HFFc6 (cell line): Measurements from ENCODE around the gene SLC22A5. TPM values are rescaled to one million over a fixed set of nuclear protein-coding genes. Genes with fewer than 3 reads are reported as not detected.
A peak's percentile ranks its signal among the peaks of the same experiment; 100 is the strongest.

Experiments used
- DNase-seq: peaks from one replicate; pipeline ENCODE4 v3.0.0-alpha.2; 2018
- H3K27ac Mint-ChIP-seq: 2 replicates; pipeline ENCODE4 v1.8.0; 2020; ENCODE audit warnings: mild to moderate bottlenecking, mixed read lengths
- H3K27me3 Mint-ChIP-seq: 2 replicates; pipeline ENCODE4 v1.8.0; 2021; ENCODE audit warnings: mild to moderate bottlenecking, moderate library complexity, mixed read lengths; ENCODE audit not compliant: insufficient read depth
- H3K36me3 Mint-ChIP-seq: 2 replicates; pipeline ENCODE4 v1.8.0; 2021; ENCODE audit warnings: low read depth, mixed read lengths
- H3K4me1 Mint-ChIP-seq: 2 replicates; pipeline ENCODE4 v1.8.0; 2020; ENCODE audit warnings: low read depth, mixed read lengths
- H3K4me3 Mint-ChIP-seq: 2 replicates; pipeline ENCODE4 v1.8.0; 2020; ENCODE audit warnings: mild to moderate bottlenecking, moderate library complexity, mixed read lengths
- H3K9me3 Mint-ChIP-seq: 2 replicates; pipeline ENCODE4 v1.8.0; 2020; ENCODE audit warnings: mild to moderate bottlenecking, mixed read lengths
- total RNA-seq, 6 experiments: library from RNA; stranded (reverse); fragmentation: NEBNext Ultra II Directional; extraction: Animal tissue kit (Norgen Biotek cat#: 25700); gene quantifications; 2 replicates in 1 of 6; 3 replicates in 5 of 6; pipeline ENCODE4 v1.2.3, GENCODE V29; 2021
- TF ChIP-seq, protein P1 (sequence below): fragments of 200-600 bp; sonication (generic); IDR thresholded peaks from 2 replicates; pipeline ENCODE4 v1.5.0; 2021; ENCODE audit warnings: antibody characterized with exemption, mild to moderate bottlenecking

Gene SLC22A5
- total RNA-seq, 6 experiments from 2014 or later: 3.8 to 5.6 (median 4.9) TPM

DNA sequence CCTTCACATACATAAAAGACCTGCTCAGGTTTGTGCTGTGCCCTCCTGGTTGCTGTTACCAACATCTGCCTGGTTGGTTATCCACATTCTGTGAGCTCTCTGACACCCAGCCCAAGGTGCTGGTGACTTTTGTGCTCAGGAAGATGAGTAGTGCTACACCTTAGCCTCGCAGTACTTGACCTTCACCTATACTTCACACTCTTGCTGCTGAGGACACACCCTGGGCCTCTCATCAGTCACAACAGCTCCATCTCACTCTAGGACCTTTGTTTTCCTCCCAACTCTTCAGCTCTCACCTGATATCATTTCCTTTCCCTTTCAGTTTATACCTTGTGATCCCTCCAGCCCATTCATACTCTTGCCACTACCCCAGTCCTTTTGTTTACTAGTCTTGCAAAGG, 10.7 kb upstream of the SLC22A5 start:
- Mint-ChIP-seq H3K9me3 (no peaks in the 10 kb centered on the region), H3K4me1 (peaks cover 12% of the 10 kb centered on the region), H3K36me3 (no peaks in the 10 kb centered on the region), H3K27ac (no peak overlapping the region), H3K27me3 (no peaks in the 10 kb centered on the region), H3K4me3 (no peak overlapping the region)
- no peak for DNase-seq
- TF ChIP-seq, protein P1, sequence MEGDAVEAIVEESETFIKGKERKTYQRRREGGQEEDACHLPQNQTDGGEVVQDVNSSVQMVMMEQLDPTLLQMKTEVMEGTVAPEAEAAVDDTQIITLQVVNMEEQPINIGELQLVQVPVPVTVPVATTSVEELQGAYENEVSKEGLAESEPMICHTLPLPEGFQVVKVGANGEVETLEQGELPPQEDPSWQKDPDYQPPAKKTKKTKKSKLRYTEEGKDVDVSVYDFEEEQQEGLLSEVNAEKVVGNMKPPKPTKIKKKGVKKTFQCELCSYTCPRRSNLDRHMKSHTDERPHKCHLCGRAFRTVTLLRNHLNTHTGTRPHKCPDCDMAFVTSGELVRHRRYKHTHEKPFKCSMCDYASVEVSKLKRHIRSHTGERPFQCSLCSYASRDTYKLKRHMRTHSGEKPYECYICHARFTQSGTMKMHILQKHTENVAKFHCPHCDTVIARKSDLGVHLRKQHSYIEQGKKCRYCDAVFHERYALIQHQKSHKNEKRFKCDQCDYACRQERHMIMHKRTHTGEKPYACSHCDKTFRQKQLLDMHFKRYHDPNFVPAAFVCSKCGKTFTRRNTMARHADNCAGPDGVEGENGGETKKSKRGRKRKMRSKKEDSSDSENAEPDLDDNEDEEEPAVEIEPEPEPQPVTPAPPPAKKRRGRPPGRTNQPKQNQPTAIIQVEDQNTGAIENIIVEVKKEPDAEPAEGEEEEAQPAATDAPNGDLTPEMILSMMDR: no peak

DNA sequence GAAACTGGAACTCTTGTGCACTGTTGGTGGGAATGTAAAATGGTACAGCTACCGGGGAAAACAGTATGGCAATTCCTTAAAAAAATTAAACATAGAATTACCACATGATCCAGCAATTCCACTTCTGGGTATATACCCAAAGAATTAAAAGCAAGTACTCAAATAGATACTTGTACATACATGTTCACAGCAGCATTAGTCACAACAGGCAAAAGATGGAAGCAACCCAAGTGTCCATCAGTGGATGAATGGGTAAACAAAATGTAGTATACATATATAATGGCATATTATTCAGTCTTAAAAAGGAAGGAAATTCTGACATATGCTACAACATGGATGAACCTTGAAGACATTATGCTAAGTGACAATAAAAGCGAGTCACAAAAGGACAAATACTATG, 7.4 kb upstream of the SLC22A5 start:
- H3K27me3 Mint-ChIP-seq: no peaks in the 10 kb centered on the region
- H3K9me3 Mint-ChIP-seq: no peaks in the 10 kb centered on the region
- H3K27ac Mint-ChIP-seq: no peak overlapping the region
- no peak overlapping the region for H3K4me3 Mint-ChIP-seq
- DNase-seq: no peak
- H3K36me3 Mint-ChIP-seq: no peaks in the 10 kb centered on the region
- H3K4me1 Mint-ChIP-seq: peaks cover 33% of the 10 kb centered on the region
- TF ChIP-seq, protein P1: no peak

DNA sequence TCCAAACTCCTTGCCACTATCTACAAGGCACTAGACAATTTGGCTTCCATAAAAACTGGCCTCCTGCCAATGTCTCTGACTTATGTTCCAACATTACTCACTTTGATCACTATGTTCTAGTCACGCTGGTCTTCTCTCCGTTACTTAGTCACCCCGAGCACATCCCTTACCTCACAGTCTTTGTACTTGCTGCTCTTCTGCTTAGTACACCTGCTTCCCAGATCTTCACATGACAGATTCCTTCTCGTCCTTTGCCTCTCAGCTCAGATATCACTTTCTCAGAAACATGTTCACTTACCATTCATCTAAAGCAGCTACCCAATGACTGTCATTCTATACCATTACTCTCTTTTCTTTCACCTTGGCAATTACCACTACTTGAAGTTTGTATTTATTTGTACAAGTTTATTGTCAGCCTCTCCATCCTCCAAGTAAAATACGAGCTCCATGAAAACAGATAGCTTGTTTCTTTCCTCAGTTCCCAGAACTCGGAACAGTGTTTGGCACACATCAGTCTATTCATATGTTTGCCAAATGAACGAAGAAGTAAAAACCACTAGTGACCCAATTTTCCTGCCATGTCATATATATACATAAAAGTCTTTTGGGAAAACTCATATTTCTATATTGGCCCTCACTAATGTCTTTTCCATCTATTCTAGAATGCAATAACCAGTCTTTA, 5.9 kb upstream of the SLC22A5 start:
- Mint-ChIP-seq H3K4me3 (no peak overlapping the region), H3K36me3 (no peaks in the 10 kb centered on the region), H3K4me1 (peaks cover 33% of the 10 kb centered on the region), H3K27ac (peak overlapping the region; percentile 14), H3K9me3 (no peaks in the 10 kb centered on the region), H3K27me3 (no peaks in the 10 kb centered on the region)
- peak; percentile 93 for DNase-seq
- TF ChIP-seq, protein P1: no peak

DNA sequence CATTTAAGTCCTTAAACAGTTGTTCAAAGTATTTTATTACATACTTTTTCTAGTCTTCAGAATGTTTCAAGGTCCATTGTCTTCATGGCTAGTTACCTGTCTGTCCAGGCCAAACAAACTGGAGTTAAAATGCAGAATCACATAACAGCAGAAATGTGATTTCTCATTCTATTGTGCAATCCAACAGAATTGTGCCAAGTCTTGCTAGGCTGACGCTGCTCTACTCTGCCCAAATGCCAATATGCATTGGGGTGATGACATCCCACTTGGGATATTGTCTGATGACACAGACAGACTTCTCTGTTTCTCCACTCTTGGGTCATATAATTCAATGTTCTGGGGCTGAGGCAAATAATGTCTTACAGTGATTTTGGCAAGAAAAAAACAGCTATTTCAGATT, 5.2 kb upstream of the SLC22A5 start:
- TF ChIP-seq, protein P1: no peak
- peak overlapping the region; percentile 81 for H3K27ac Mint-ChIP-seq
- H3K4me1 Mint-ChIP-seq: peaks cover 39% of the 10 kb centered on the region
- peak overlapping the region; percentile 53 for H3K4me3 Mint-ChIP-seq
- no peaks in the 10 kb centered on the region for H3K9me3 Mint-ChIP-seq
- peak; percentile 70 for DNase-seq
- no peaks in the 10 kb centered on the region; the same call in 1 of the 2 replicates for H3K27me3 Mint-ChIP-seq
- H3K36me3 Mint-ChIP-seq: no peaks in the 10 kb centered on the region

DNA sequence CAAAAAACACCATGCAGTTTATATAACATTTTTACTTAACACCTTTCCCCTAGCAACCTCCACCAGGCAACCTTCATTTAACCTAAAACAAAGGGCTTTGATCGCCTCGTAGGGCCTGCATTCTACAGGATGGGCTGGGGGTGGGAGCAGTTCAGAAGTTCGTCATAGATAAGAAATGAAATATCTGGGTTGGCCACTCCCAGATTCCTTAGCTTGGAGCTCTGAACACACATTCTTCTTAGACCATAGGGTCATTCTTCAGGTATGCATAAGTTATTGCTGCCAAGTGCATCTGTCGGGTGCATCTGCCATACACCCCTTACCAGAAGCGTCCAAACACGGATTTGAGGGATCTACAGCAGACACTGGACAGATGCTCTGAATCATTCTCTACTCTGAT, 4.3 kb upstream of the SLC22A5 start:
- H3K36me3 Mint-ChIP-seq: no peaks in the 10 kb centered on the region
- peak overlapping the region; percentile 81 for H3K27ac Mint-ChIP-seq
- H3K9me3 Mint-ChIP-seq: no peaks in the 10 kb centered on the region
- peak overlapping the region; percentile 43; the same call in 1 of the 2 replicates for H3K4me3 Mint-ChIP-seq
- H3K4me1 Mint-ChIP-seq: peaks cover 39% of the 10 kb centered on the region
- no peaks in the 10 kb centered on the region; the same call in 1 of the 2 replicates for H3K27me3 Mint-ChIP-seq
- TF ChIP-seq, protein P1: no peak
- peak; percentile 73 for DNase-seq
